ENCODE measurements around the gene ZC3H7A. TPM values are rescaled to one million over a fixed set of nuclear protein-coding genes. Genes with fewer than 3 reads are reported as not detected.

Gene ZC3H7A
- total RNA-seq, 1 experiment from 2014 or later, result 70.9 TPM

DNA sequence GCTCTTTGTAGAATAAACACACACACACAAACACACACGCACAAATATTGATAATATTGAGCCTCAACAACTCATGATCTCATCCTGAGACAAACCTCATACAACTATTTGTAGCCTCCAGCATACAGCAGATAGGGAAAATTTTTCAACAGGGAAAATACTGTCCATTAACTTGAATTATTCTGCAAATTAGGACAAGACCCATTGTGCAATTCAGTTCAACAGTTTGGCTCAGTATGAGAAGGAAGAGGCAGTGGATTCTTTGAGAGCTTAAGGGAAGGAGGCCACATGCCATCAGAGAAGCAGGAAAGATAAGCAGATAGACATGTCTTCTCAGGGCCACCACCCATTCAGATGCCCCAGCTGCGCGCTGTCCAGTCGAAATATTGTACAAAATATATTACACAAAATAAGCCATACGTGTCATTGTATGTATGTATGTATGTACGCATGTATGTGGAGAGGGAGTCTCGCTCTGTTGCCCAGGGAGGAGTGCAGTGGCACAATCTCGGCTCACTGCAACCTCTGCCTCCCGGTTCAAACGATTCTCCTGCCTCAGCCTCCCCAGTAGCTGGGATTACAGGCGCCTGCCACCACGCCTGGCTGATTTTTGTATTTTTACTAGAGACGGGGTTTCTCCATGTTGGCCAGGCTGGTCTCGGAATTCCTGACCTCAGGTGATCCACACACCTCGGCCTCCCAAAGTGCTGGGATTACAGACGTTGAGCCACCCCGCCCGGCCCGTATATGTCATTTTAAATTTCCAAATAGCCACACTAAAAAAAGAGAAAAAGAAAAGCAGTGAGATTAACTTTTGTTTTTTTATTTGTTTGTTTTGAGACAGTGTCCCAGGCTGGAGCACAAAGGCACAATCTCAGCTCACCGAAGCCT lies 1.8 kb downstream of the ZC3H7A start:
- Mint-ChIP-seq H3K27ac (ENCODE audit: unreplicated experiment) (peak overlapping the region; percentile 84), H3K27me3 (ENCODE audit: unreplicated experiment) (no peaks in the 10 kb centered on the region), H3K4me1 (ENCODE audit: low read depth, unreplicated experiment) (peaks cover 67% of the 10 kb centered on the region), H3K36me3 (ENCODE audit: insufficient read depth, unreplicated experiment) (peaks cover 71% of the 10 kb centered on the region), H3K9me3 (ENCODE audit: low read depth, unreplicated experiment) (no peaks in the 10 kb centered on the region), H3K4me3 (ENCODE audit: low read depth, unreplicated experiment) (peak overlapping the region; percentile 76)
- intact Hi-C loops (cut with micrococcal nuclease; ENCODE audit: unreplicated experiment), result loop anchor here (5.0 kb wide), 1 partner anchor 38 kb away; no protein-coding TSS in a partner anchor
- no TSS peak for BruUV-seq (replicated peaks)
- TF ChIP-seq CTCF (IDR thresholded peaks at IDR 0.05; ENCODE audit: unreplicated experiment), result no peak
- DNase-seq, result no peak
- CTCF ChIA-PET, result no interaction called here

DNA sequence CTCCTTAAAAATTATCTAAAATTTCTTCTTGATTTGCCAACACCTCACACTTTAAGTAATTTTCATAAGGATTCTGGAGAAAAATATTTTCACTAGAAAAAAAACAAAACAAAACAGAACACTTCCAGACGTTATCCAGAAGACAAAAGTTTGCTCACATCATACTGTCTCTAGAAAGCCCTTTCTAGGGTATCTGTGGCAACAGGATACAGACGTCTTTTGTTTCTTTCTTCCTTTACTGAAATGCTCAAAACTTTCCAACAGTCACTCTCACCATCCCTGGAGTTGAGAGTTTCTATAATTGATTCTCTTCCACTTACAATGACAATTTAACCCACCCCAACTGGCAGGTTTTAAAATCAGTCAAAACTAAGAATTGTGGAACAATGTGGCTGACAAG lies 2.6 kb downstream of the ZC3H7A start:
- H3K27ac Mint-ChIP-seq (ENCODE audit: unreplicated experiment), result no peak overlapping the region
- no peaks in the 10 kb centered on the region for H3K9me3 Mint-ChIP-seq (ENCODE audit: low read depth, unreplicated experiment)

GRCh38 chr16:11793840-11794239 lies 3.2 kb downstream of the ZC3H7A start:
- BruUV-seq (replicated peaks), result no TSS peak
- H3K4me3 Mint-ChIP-seq (ENCODE audit: low read depth, unreplicated experiment), result no peak overlapping the region
- no peak overlapping the region for H3K27ac Mint-ChIP-seq (ENCODE audit: unreplicated experiment)
- no peaks in the 10 kb centered on the region for H3K9me3 Mint-ChIP-seq (ENCODE audit: low read depth, unreplicated experiment)
- peaks cover 69% of the 10 kb centered on the region for H3K36me3 Mint-ChIP-seq (ENCODE audit: insufficient read depth, unreplicated experiment)
- TF ChIP-seq CTCF (IDR thresholded peaks at IDR 0.05; ENCODE audit: unreplicated experiment), result no peak
- no peak for DNase-seq
- H3K4me1 Mint-ChIP-seq (ENCODE audit: low read depth, unreplicated experiment), result peaks cover 57% of the 10 kb centered on the region
- H3K27me3 Mint-ChIP-seq (ENCODE audit: unreplicated experiment), result no peaks in the 10 kb centered on the region
- intact Hi-C loops (cut with micrococcal nuclease; ENCODE audit: unreplicated experiment), result loop anchor here (5.0 kb wide), 1 partner anchor 37 kb away; no protein-coding TSS in a partner anchor
- CTCF ChIA-PET, result no interaction called here

More for the DNA sequence above, 2.6 kb downstream of the ZC3H7A start:
- Mint-ChIP-seq H3K4me1 (ENCODE audit: low read depth, unreplicated experiment) (peaks cover 63% of the 10 kb centered on the region), H3K36me3 (ENCODE audit: insufficient read depth, unreplicated experiment) (peaks cover 69% of the 10 kb centered on the region), H3K4me3 (ENCODE audit: low read depth, unreplicated experiment) (peak overlapping the region; percentile 76), H3K27me3 (ENCODE audit: unreplicated experiment) (no peaks in the 10 kb centered on the region)
- CTCF ChIA-PET, result no interaction called here
- DNase-seq, result no peak
- no TSS peak for BruUV-seq (replicated peaks)
- intact Hi-C loops (cut with micrococcal nuclease; ENCODE audit: unreplicated experiment), result loop anchor here (5.0 kb wide), 1 partner anchor 37 kb away; no protein-coding TSS in a partner anchor
- no peak for TF ChIP-seq CTCF (IDR thresholded peaks at IDR 0.05; ENCODE audit: unreplicated experiment)

DNA sequence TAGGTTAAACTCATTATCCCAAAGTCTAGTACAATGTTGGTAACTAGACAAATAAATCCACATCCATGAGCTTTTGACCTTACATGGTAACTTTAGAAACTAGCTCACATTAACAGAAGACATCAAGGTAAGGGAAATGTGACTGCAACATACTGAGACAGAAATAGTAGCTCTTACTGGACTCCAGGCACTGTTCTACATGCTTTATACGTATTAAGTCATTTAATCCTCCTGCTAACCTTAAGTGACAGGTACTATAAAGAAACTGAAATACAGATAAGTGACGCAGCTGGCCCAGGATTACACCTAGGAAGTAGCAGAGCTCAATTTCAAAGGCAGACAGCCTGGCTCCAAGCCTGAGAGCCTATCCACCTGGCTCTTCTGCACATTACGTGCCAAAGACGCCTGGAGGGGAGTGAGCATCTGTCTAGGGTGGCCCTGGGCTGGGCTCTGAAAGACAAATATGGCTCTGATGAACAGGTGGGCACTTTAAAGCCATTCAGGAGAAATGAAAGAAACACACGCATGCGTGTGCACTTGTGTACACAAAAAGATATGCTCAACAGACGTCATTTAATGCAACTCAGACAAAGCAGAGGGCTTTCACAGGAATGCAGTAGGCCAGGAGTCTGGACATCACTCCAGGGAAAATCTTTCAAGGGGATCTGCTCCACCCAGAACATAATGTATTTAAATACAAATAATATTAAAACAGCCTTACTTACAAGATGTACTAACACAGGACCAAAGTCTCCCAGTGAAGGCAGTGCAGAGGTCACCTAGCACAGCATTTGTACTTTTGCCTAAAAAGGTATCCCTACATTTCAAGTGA lies 4.4 kb downstream of the ZC3H7A start:
- intact Hi-C loops (cut with micrococcal nuclease; ENCODE audit: unreplicated experiment), result loop anchor here (5.0 kb wide), 1 partner anchor 35 kb away; no protein-coding TSS in a partner anchor
- Mint-ChIP-seq H3K9me3 (ENCODE audit: low read depth, unreplicated experiment) (no peaks in the 10 kb centered on the region), H3K27me3 (ENCODE audit: unreplicated experiment) (no peaks in the 10 kb centered on the region), H3K27ac (ENCODE audit: unreplicated experiment) (no peak overlapping the region), H3K4me3 (ENCODE audit: low read depth, unreplicated experiment) (no peak overlapping the region), H3K4me1 (ENCODE audit: low read depth, unreplicated experiment) (peaks cover 60% of the 10 kb centered on the region), H3K36me3 (ENCODE audit: insufficient read depth, unreplicated experiment) (peaks cover 67% of the 10 kb centered on the region)
- no peak for DNase-seq
- TF ChIP-seq CTCF (IDR thresholded peaks at IDR 0.05; ENCODE audit: unreplicated experiment), result no peak
- no TSS peak for BruUV-seq (replicated peaks)
- CTCF ChIA-PET, result interaction anchor here (0.6 to 1.2 kb wide), 2 partner anchors 10 to 109 kb away, joined by 3 read pairs; no protein-coding TSS in a partner anchor

Data from Calu3 (cell line).